GM12864 (cell line): Measurements from ENCODE around the gene MARCHF7.

ENCODE experiments used
- DNase-seq: peaks from one replicate; pipeline ENCODE4 v3.0.0-alpha.2; 2011; ENCODE audit warnings: low read depth
- H3K4me3 ChIP-seq: 2 replicates; pipeline ENCODE4 v1.5.1; 2011; ENCODE audit warnings: mild to moderate bottlenecking, low read depth, low read length, control low read depth
- TF ChIP-seq, protein P1 (sequence below): IDR thresholded peaks from 2 replicates; pipeline ENCODE4 v1.5.1; 2011; ENCODE audit warnings: low read depth, mild to moderate bottlenecking, moderate library complexity, low read length, control low read depth, inconsistent platforms; ENCODE audit errors: missing control alignments

Gene MARCHF7

GRCh38 chr2:159694500-159695040, 17.7 kb upstream of the MARCHF7 start:
- no peak for DNase-seq
- H3K4me3 ChIP-seq, result no peak overlapping the region
- TF ChIP-seq, protein P1, sequence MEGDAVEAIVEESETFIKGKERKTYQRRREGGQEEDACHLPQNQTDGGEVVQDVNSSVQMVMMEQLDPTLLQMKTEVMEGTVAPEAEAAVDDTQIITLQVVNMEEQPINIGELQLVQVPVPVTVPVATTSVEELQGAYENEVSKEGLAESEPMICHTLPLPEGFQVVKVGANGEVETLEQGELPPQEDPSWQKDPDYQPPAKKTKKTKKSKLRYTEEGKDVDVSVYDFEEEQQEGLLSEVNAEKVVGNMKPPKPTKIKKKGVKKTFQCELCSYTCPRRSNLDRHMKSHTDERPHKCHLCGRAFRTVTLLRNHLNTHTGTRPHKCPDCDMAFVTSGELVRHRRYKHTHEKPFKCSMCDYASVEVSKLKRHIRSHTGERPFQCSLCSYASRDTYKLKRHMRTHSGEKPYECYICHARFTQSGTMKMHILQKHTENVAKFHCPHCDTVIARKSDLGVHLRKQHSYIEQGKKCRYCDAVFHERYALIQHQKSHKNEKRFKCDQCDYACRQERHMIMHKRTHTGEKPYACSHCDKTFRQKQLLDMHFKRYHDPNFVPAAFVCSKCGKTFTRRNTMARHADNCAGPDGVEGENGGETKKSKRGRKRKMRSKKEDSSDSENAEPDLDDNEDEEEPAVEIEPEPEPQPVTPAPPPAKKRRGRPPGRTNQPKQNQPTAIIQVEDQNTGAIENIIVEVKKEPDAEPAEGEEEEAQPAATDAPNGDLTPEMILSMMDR, result no peak

GRCh38 chr2:159695795-159696448, 16.4 kb upstream of the MARCHF7 start:
- H3K4me3 ChIP-seq, result no peak overlapping the region
- TF ChIP-seq, protein P1, result no peak
- no peak for DNase-seq

- no peak for DNase-seq
- TF ChIP-seq, protein P1, result no peak
- H3K4me3 ChIP-seq, result no peak overlapping the region
These were observed 8.8 kb upstream of the MARCHF7 start for GRCh38 chr2:159703491-159703890.

DNA sequence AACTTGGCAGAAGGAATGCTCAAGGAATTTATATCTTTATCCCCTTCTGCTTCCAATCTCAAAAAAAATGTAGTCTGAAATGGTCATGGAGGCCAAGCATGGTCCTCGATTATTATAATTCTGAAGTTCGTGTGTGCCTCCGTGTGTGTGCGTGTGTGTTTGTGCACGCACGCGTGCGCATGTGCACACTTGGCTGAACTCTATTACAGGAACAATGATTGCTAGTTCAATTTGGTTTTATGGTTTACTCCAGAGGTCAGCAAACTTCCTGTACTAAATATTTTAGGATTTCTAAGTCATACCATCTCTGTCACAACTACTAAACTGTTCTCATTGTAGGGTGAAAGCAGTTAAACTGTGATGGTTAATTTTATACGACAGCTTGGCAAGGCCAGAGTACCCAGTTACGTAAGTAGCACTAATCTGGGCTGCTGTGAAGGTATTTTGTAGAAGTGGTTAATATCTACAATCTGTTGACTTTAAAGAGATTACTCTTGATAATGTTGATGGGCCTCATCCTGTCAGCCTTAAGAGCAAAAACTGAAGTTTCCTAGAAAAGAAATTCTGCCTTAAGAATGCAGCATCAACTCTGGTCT, 5.8 kb upstream of the MARCHF7 start:
- no peak for DNase-seq
- H3K4me3 ChIP-seq, result no peak overlapping the region
- TF ChIP-seq, protein P1, result no peak

DNA sequence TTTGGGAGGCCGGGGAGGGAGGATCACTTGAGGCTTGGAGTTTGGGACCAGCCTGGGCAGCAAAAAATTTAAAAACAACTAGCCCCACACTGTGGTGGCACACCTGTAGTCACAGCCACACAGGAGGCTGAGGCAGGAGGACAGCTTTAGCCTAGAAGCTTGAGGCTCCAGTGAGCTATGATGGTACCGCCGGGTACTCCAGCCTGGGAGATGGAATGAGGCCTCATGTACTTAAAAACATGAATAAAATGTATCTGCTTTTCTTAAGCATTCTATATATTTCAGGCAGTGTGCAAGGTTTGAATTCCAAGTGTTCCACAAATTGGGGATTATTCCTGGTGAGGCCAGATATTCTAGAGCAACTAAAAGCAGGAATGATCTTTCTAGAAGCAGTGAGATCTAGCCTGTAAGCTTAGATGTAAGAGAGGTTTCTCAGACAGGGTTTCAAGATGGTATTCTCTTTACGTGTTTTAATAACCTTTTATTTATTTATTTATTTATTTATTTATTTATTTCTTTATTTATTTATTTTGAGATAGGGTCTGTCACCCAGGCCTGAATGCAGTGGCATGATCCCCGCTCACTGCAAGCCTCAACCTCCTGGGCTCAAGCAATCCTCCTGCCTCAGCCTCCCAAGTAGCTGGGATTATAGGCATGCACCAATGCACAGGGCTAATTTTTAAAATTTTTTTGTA, 4.1 kb upstream of the MARCHF7 start:
- TF ChIP-seq, protein P1, result no peak
- H3K4me3 ChIP-seq, result no peak overlapping the region
- no peak for DNase-seq

- TF ChIP-seq, protein P1, result no peak
- no peak for DNase-seq
- no peak overlapping the region for H3K4me3 ChIP-seq
These were observed 1.6 kb upstream of the MARCHF7 start for GRCh38 chr2:159710601-159711180.
